Transverse colon (tissue), 4 donors: ENCODE data around the gene EP400. TPM values are rescaled to one million over a fixed set of nuclear protein-coding genes. Genes with fewer than 3 reads are reported as not detected.
"Not testable (repeated sequence)": the region's sequence is repeated elsewhere in the genome, so short reads cannot be mapped to it uniquely, and the experiment has no call there.

Experiments
- DNase-seq: peaks from one replicate; pipeline ENCODE4 v3.0.0-alpha.2; 2019
- H3K27ac ChIP-seq, 4 donors: fragments of 200-600 bp; sonication (generic); 2 replicates each; pipeline ENCODE4 v1.5.1; 2016 to 2018; ENCODE audit warnings: inconsistent platforms in 4 of 4
- H3K27me3 ChIP-seq: fragments of 200-600 bp; sonication (generic); 2 replicates; pipeline ENCODE4 v1.5.1; 2017; ENCODE audit warnings: inconsistent platforms
- H3K36me3 ChIP-seq, 4 donors: fragments of 200-600 bp; sonication (generic); 2 replicates each; pipeline ENCODE4 v1.5.1; 2017 to 2019; ENCODE audit warnings: inconsistent platforms in 4 of 4
- H3K4me1 ChIP-seq, 4 donors: fragments of 200-600 bp; sonication (generic); 2 replicates each; pipeline ENCODE4 v1.5.1; 2017 to 2020; ENCODE audit warnings: inconsistent platforms in 4 of 4
- H3K4me3 ChIP-seq, 4 donors: fragments of 200-600 bp; sonication (generic); 1 replicate in 1 of 4; 2 replicates in 3 of 4; pipeline versions ENCODE4 v1.5.1 to v1.6.1; 2017 to 2019; ENCODE audit warnings: inconsistent platforms in 4 of 4
- H3K9me3 ChIP-seq, 2 donors: fragments of 200-600 bp; sonication (generic); 2 replicates each; pipeline ENCODE4 v1.5.1; 2017 to 2019; ENCODE audit warnings: inconsistent platforms in 2 of 2
- CTCF ChIP-seq, 5 experiments: fragments of 200-600 bp in 3 of 5; fragments of 450-650 bp in 2 of 5; sonication (generic) in 3 of 5; IDR thresholded peaks; 1 replicate in 2 of 5; 2 replicates in 3 of 5; pipeline ENCODE4 v1.5.1; 2016 to 2017; ENCODE audit warnings: antibody characterized with exemption in 5 of 5, inconsistent platforms in 3 of 5, mild to moderate bottlenecking in 2 of 5, moderate library complexity in 1 of 5
- EP300 ChIP-seq: sonication (generic); formaldehyde crosslinking; IDR thresholded peaks from one replicate; pipeline ENCODE4 v1.6.1; 2017; ENCODE audit warnings: antibody characterized with exemption, low read depth
- POLR2A ChIP-seq: fragments of 450-650 bp; IDR thresholded peaks from one replicate; pipeline ENCODE4 v1.6.1; 2016; ENCODE audit warnings: antibody characterized with exemption, mild to moderate bottlenecking, moderate library complexity
- POLR2AphosphoS5 ChIP-seq, 3 donors: sonication (generic); formaldehyde crosslinking; IDR thresholded peaks; one replicate each; pipeline ENCODE4 v1.6.1; 2016; ENCODE audit warnings: antibody characterized with exemption in 3 of 3
- WGBS, 2 donors: methylation state at CpG; one replicate each; pipeline ENCODE4 v1.1.5; 2018; ENCODE audit warnings: low coverage in 1 of 2; 5-methylcytosine and 5-hydroxymethylcytosine counted together
- in situ Hi-C, 4 donors: fragments of 200-750 bp; cut with MboI; loops; one replicate each; pipeline versions ENCODE4 v1.15.0 to v1.15.1; 2017; ENCODE audit warnings: low sequenced_read_pairs in 3 of 4, low pct_ligation_motif_present in 1 of 4, low pct_unique_long_range_greater_than_20kb in 1 of 4
- intact Hi-C: fragments of 100-400 bp; cut with DNase I; formaldehyde crosslinking; loops from one replicate; pipeline ENCODE4 v1.15.1; 2023; ENCODE audit warnings: low total_unique reads
- total RNA-seq, 4 donors: library from RNA; depleted of rRNA; stranded (reverse); fragments of >200 nt; gene quantifications; one replicate each; pipeline ENCODE4 v1.1.0, GENCODE V29; 2016

EP400 gene
- total RNA-seq, 4 donors from 2014 or later: 25.4 to 67.3 (median 37.5) TPM

GRCh38 chr12:132049442-132049841 is 99.7 kb downstream of the EP400 start:
- no peaks in the 10 kb centered on the region for H3K9me3 ChIP-seq
- no peak overlapping the region for H3K27ac ChIP-seq
- H3K27me3 ChIP-seq: no peaks in the 10 kb centered on the region
- no peak overlapping the region for H3K4me3 ChIP-seq
- intact Hi-C loops: loop anchor here (5.0 kb wide), 1 partner anchor 438 kb away; no protein-coding TSS in a partner anchor
- DNase-seq: no peak
- no peaks in the 10 kb centered on the region for H3K4me1 ChIP-seq
- peaks cover 0 to 56% (median 17%) of the 10 kb centered on the region in 4 donors for H3K36me3 ChIP-seq
- WGBS, 2 donors: 100% methylated on average over 2 of the region's 2 CpGs; no CpG with 5 or more reads in 1 of the 2 donors
- in situ Hi-C loops: no loop called here
- TF ChIP-seq EP300 (no peak), CTCF (IDR thresholded peaks at IDR 0.05) (no peak), POLR2AphosphoS5 (IDR thresholded peaks at IDR 0.05) (no peak), POLR2A (no peak)

GRCh38 chr12:132049876-132050275 is 100.1 kb downstream of the EP400 start:
- in situ Hi-C loops: no loop called here
- WGBS, 2 donors: 94% methylated on average over 14 of the region's 14 CpGs; no CpG with 5 or more reads in 1 of the 2 donors
- Histone ChIP-seq H3K4me1 (no peaks in the 10 kb centered on the region), H3K36me3 (peaks cover 0 to 54% (median 16%) of the 10 kb centered on the region in 4 donors), H3K27ac (no peak overlapping the region), H3K27me3 (no peaks in the 10 kb centered on the region), H3K4me3 (no peak overlapping the region), H3K9me3 (no peaks in the 10 kb centered on the region)
- intact Hi-C loops: loop anchor here (5.0 kb wide), 1 partner anchor 437 kb away; no protein-coding TSS in a partner anchor
- no peak for DNase-seq
- TF ChIP-seq CTCF (IDR thresholded peaks at IDR 0.05): no peak
- no peak for TF ChIP-seq POLR2AphosphoS5 (IDR thresholded peaks at IDR 0.05)
- TF ChIP-seq EP300: no peak
- TF ChIP-seq POLR2A: no peak

GRCh38 chr12:132051718-132052117 is 102.0 kb downstream of the EP400 start:
- in situ Hi-C loops, H3K4me1 ChIP-seq, H3K27ac ChIP-seq, intact Hi-C loops, H3K27me3 ChIP-seq, DNase-seq, H3K9me3 ChIP-seq, H3K4me3 ChIP-seq: not testable (repeated sequence)
- H3K36me3 ChIP-seq: peaks cover 0 to 46% (median 14%) of the 10 kb centered on the region in 4 donors
- WGBS, 2 donors: 89 to 94% methylated on average over 7 to 13 of the region's 13 CpGs

- intact Hi-C loops (no loop called here), in situ Hi-C loops (no loop called here)
- no peaks in the 10 kb centered on the region for H3K9me3 ChIP-seq
- TF ChIP-seq POLR2A (no peak), CTCF (IDR thresholded peaks at IDR 0.05) (no peak), EP300 (no peak), POLR2AphosphoS5 (IDR thresholded peaks at IDR 0.05) (no peak)
- H3K27me3 ChIP-seq: no peaks in the 10 kb centered on the region
- 92 to 96% methylated on average over 5 to 32 of the region's 32 CpGs for WGBS, 2 donors
- no peak overlapping the region for H3K27ac ChIP-seq
- DNase-seq: no peak
- H3K4me3 ChIP-seq: no peak overlapping the region
- H3K36me3 ChIP-seq: peaks cover 0 to 49% (median 18%) of the 10 kb centered on the region in 4 donors
- H3K4me1 ChIP-seq: no peaks in the 10 kb centered on the region
Observed at GRCh38 chr12:132052196-132052932, 102.6 kb downstream of the EP400 start.
